GM18951 (cell line): ENCODE measurements around the gene L3MBTL3.

Experiments used
- POLR2A ChIP-seq: IDR thresholded peaks from 4 replicates; pipeline ENCODE4 v1.6.1; 2011; ENCODE audit warnings: mild to moderate bottlenecking; ENCODE audit not compliant: insufficient read length, insufficient read depth; ENCODE audit errors: extremely low read depth
- in situ Hi-C: fragments of 300-500 bp; cut with MboI; formaldehyde crosslinking; loops from one replicate; pipeline ENCODE4 v1.12.0; 2022; ENCODE audit warnings: low sequenced_read_pairs, mixed read lengths, inconsistent platforms; ENCODE audit not compliant: unreplicated experiment

L3MBTL3 gene

GRCh38 chr6:130010387-130010786 lies 8.0 kb upstream of the L3MBTL3 start:
- in situ Hi-C loops = no loop called here
- no peak for TF ChIP-seq POLR2A

- in situ Hi-C loops = no loop called here
These were observed 5.7 kb upstream of the L3MBTL3 start for GRCh38 chr6:130012728-130013127.

GRCh38 chr6:130018744-130019325 lies 454 bp downstream of the L3MBTL3 start:
- in situ Hi-C loops = no loop called here
- TF ChIP-seq POLR2A = no peak

More at GRCh38 chr6:130012728-130013127, 5.7 kb upstream of the L3MBTL3 start:
- no peak for TF ChIP-seq POLR2A

- TF ChIP-seq POLR2A = no peak
- in situ Hi-C loops = no loop called here
These were observed 1.1 kb downstream of the L3MBTL3 start for GRCh38 chr6:130019326-130020072.

GRCh38 chr6:130020073-130020906 lies 1.9 kb downstream of the L3MBTL3 start:
- TF ChIP-seq POLR2A = no peak
- in situ Hi-C loops = no loop called here

- in situ Hi-C loops = no loop called here
- no peak for TF ChIP-seq POLR2A
These were observed 2.7 kb downstream of the L3MBTL3 start for GRCh38 chr6:130020907-130021629.

GRCh38 chr6:130026859-130027258 lies 8.5 kb downstream of the L3MBTL3 start:
- in situ Hi-C loops = no loop called here
- TF ChIP-seq POLR2A = no peak

GRCh38 chr6:130027948-130028347 lies 9.6 kb downstream of the L3MBTL3 start:
- no peak for TF ChIP-seq POLR2A
- in situ Hi-C loops = no loop called here

- in situ Hi-C loops = no loop called here
- no peak for TF ChIP-seq POLR2A
These were observed 10.8 kb downstream of the L3MBTL3 start for GRCh38 chr6:130029163-130029562.

GRCh38 chr6:130032758-130033340 lies 14.5 kb downstream of the L3MBTL3 start:
- in situ Hi-C loops = no loop called here
- TF ChIP-seq POLR2A = no peak

- in situ Hi-C loops = no loop called here
- no peak for TF ChIP-seq POLR2A
These were observed 15.6 kb downstream of the L3MBTL3 start for GRCh38 chr6:130033949-130034348.

- in situ Hi-C loops = no loop called here
- no peak for TF ChIP-seq POLR2A
These were observed 16.2 kb downstream of the L3MBTL3 start for GRCh38 chr6:130034378-130035146.
